ENCODE measurements around the gene PSMD9.
A peak's percentile ranks its signal among the peaks of the same experiment; 100 is the strongest.
"Not testable (repeated sequence)": the region's sequence is repeated elsewhere in the genome, so short reads cannot be mapped to it uniquely, and the experiment has no call there.

PSMD9 gene

GRCh38 chr12:121874071-121874470 is 14.5 kb upstream of the PSMD9 start:
- DNase-seq: no peak

GRCh38 chr12:121875582-121875981 is 13.0 kb upstream of the PSMD9 start:
- DNase-seq: no peak

- not testable (repeated sequence) for DNase-seq
Observed at GRCh38 chr12:121876080-121876447, 12.5 kb upstream of the PSMD9 start.

- no peak for DNase-seq
Observed at GRCh38 chr12:121883315-121883660, 5.3 kb upstream of the PSMD9 start.

- DNase-seq: not testable (repeated sequence)
Observed at GRCh38 chr12:121885129-121885528, 3.5 kb upstream of the PSMD9 start.

GRCh38 chr12:121888083-121888477 is 510 bp upstream of the PSMD9 start:
- no peak for DNase-seq

GRCh38 chr12:121889274-121889624 is 659 bp downstream of the PSMD9 start:
- no peak for DNase-seq

GRCh38 chr12:121889661-121890060 is 1.1 kb downstream of the PSMD9 start:
- not testable (repeated sequence) for DNase-seq

- DNase-seq: no peak
Observed at GRCh38 chr12:121892673-121893561, 4.3 kb downstream of the PSMD9 start.

GRCh38 chr12:121893961-121894460 is 5.4 kb downstream of the PSMD9 start:
- no peak for DNase-seq

- DNase-seq: no peak
Observed at GRCh38 chr12:121894633-121895032, 6.0 kb downstream of the PSMD9 start.

GRCh38 chr12:121898287-121898686 is 9.7 kb downstream of the PSMD9 start:
- no peak for DNase-seq

GRCh38 chr12:121899590-121899989 is 11.0 kb downstream of the PSMD9 start:
- DNase-seq: no peak

- DNase-seq: no peak
Observed at GRCh38 chr12:121903202-121903601, 14.6 kb downstream of the PSMD9 start.

GRCh38 chr12:121905746-121906145 is 17.2 kb downstream of the PSMD9 start:
- no peak for DNase-seq

GRCh38 chr12:121908702-121909101 is 20.1 kb downstream of the PSMD9 start:
- DNase-seq: no peak

- no peak for DNase-seq
Observed at GRCh38 chr12:121911824-121912585, 23.4 kb downstream of the PSMD9 start.

- DNase-seq: no peak
Observed at GRCh38 chr12:121915841-121916321, 27.3 kb downstream of the PSMD9 start.

GRCh38 chr12:121916719-121917118 is 28.1 kb downstream of the PSMD9 start:
- no peak for DNase-seq

- peak; percentile 89 for DNase-seq
Observed at GRCh38 chr12:121917950-121918678, 29.5 kb downstream of the PSMD9 start, which contains the start of gene CFAP251. TSS of gene CFAP251 (plus strand) at chr12:121918592. CDS start at chr12:121921306, 2,714 bp downstream.

- DNase-seq: no peak
Observed at GRCh38 chr12:121918679-121919038, 30.1 kb downstream of the PSMD9 start.

GRCh38 chr12:121921066-121921465 is 32.5 kb downstream of the PSMD9 start:
- DNase-seq: no peak

GRCh38 chr12:121925358-121925695 is 36.7 kb downstream of the PSMD9 start:
- no peak for DNase-seq

All from GDM1 (cell line).